ENCODE measurements around the gene MICAL2.
"Not testable (repeated sequence)": the region's sequence is repeated elsewhere in the genome, so short reads cannot be mapped to it uniquely, and the experiment has no call there.

The MICAL2 gene

GRCh38 chr11:12133547-12134235 is 23.3 kb downstream of the MICAL2 start:
- no peak for DNase-seq (ENCODE audit: low read depth, low spot score)

GRCh38 chr11:12134236-12134585 is 23.8 kb downstream of the MICAL2 start:
- no peak for DNase-seq (ENCODE audit: low read depth, low spot score)

- no peak for DNase-seq (ENCODE audit: low read depth, low spot score)
Measured at GRCh38 chr11:12135185-12135584, 24.8 kb downstream of the MICAL2 start.

- no peak for DNase-seq (ENCODE audit: low read depth, low spot score)
Measured at GRCh38 chr11:12137005-12137690, 26.8 kb downstream of the MICAL2 start.

DNA sequence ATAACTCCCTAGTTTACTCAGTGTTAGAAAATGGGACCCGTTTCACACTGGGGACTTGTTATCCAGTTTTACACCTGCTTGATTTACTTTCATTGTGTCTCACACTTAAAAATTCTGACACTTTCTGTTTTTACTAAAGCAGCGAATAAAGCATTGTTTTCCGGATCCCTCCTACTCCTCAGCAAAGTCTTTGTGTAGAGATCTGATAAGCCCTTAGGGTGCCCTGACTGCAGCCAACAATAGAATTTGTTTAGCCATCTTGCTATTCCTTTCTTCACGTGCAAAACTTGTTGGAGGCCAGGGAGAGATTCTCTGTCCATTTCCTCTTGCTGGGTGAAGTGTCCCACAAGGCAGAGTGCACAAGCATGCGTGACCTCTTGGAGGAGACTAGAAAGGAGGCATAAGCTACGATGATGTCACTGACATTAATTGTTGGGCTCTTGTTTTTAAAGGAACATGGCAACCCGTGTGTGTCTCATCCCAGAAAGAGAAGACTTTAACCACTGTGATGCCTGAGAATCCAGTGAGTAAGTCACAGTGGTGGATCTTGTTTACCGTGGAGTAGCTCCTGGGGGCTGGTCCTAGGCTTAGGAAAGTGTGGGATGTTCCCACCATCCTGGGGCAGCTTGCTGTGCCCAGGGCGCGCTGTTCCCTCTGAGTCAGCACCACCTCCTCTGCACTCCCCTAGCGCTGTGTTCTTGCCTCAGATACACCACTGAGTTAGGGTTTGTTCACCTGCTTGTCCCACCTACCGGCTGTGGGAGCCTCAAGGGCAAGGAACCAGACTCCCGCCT is 27.7 kb downstream of the MICAL2 start:
- DNase-seq (ENCODE audit: low read depth, low spot score): no peak

GRCh38 chr11:12139144-12139881 is 28.9 kb downstream of the MICAL2 start:
- DNase-seq (ENCODE audit: low read depth, low spot score): no peak

- DNase-seq (ENCODE audit: low read depth, low spot score): no peak
Measured at GRCh38 chr11:12140186-12140793, 29.9 kb downstream of the MICAL2 start.

DNA sequence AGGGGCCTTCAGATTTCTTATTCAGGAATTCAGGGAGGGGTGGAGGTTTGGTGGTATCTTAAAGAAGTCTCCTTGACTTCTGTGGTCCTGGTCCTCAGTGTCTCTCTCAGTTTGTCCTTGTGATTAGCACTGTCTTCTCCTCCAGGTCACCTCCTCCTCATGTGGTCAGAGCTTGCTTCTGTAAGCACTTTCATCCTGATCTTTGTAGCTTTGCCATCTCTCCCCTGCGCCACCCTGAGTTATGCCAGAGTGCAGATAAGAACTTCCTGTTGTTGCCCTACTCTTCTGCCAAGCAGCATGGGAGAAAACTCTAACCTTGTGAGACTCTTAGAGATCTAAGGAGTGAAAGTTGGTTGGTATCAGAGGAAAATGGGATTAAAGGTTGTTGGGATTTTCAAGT is 30.9 kb downstream of the MICAL2 start:
- DNase-seq (ENCODE audit: low read depth, low spot score): no peak

DNA sequence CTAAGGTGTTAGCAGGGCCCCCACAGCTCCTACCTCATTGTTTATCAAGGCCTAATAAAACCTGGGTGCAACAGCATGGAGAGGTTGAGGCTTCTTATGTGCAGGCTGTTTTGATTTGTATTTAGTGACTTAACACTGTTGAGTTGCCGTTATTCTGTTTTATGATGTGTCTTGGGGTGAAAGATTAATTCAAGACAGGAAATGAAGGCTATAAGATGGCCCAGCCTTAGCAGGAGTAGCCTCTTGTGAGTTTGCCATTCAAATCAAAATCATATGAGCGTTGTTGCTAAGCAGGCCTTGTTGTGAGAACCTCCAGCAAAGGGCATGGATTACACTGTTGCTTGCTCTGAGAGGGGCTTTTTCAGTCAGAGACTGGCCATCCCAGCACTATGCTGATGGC is 31.8 kb downstream of the MICAL2 start:
- DNase-seq (ENCODE audit: low read depth, low spot score): no peak

DNA sequence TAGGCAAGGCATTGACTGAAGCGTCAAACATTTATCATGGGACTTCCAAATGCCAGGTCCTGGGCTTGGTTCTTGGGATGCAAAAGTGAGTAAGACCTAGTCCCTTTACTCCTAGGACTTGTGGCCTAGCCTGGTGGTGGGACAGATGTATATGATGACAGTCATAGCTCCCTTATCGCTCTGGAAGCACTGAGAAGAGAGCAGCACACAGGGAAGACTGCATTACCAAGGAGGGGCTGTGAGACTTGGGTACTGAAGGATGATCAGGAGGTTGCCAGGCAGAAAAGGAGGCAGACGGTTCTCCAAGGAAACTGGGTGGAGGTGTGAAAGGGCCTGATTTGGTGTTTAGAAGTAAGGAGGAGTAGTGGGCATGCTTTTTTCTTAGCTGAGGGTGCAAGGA is 32.5 kb downstream of the MICAL2 start:
- DNase-seq (ENCODE audit: low read depth, low spot score): no peak

GRCh38 chr11:12143461-12144258 is 33.3 kb downstream of the MICAL2 start:
- no peak for DNase-seq (ENCODE audit: low read depth, low spot score)

DNA sequence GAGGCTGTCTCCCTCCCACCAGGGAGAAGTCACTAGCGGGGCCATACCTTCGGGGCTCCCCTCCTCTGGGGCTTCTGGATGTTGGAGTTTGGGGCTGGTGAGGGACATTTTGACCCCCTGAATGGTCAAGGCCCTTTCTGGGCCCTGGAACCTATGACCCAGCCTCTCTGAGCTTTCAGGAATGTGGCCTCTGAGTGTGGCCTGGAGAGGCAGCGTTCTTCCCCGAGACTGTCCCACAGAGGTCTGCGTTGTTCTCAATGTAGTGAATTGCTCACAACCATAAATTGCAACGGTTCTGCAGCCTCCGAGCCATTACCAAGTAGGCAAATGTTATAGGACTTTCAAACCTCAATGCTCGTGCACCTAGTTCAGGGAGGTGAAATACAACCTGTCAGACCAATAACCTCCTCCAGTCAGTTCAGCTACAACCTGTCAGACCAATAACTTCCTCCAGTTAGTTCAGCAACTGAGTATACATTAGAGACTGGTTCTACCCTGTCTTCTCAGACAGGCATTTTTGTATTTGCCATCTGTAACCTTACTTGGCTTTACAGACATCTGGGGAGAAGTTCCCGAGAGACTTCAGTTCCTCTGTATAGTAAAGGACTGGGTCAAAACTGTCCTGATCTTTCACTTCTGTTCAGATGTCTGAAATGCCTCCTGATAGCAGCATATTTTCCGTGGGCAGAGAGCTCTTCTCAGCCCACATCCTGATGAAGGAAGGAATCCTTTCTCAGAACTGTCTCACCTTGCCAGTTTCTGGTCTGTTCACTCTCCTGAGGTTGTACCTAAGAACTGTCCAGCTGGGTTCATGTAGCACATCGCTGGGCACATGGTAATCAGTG is 34.2 kb downstream of the MICAL2 start:
- DNase-seq (ENCODE audit: low read depth, low spot score): no peak

DNA sequence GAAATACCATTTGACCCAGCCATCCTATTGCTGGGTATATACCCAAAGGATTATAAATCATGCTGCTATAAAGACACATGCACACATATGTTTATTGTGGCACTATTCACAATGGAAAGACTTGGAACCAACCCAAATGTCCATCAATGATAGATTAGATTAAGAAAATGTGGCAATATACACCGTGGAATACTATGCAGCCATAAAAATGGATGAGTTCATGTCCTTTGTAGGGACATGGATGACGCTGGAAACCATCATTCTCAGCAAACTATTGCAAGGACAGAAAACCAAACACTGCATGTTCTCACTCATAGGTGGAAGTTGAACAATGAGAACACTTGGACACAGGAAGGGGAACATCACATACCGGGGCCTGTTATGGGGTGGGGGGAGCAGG is 36.3 kb downstream of the MICAL2 start:
- DNase-seq (ENCODE audit: low read depth, low spot score): not testable (repeated sequence)

GRCh38 chr11:12147827-12148226 is 37.4 kb downstream of the MICAL2 start:
- no peak for DNase-seq (ENCODE audit: low read depth, low spot score)

GRCh38 chr11:12148466-12148865 is 38.1 kb downstream of the MICAL2 start:
- DNase-seq (ENCODE audit: low read depth, low spot score): no peak

DNA sequence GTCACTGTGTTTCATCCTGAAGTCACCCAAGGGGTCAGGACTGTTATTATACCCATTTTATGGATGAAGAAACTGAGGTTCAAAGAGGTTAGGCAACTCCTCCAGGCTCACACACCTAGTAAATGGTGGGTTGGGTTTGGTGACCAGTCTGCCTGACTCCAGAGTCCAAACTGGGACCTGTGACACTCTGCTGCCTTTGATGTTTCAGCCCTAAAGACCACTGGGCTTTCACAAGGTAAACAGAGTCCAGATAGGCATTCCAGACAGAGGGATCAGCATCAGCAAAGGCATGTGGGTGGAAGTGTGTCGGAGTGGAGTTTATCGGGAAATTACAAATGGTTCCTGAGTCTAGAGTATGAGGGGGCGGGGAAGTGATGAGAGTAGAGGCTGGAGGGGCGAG is 38.5 kb downstream of the MICAL2 start:
- DNase-seq (ENCODE audit: low read depth, low spot score): no peak

GRCh38 chr11:12149672-12150225 is 39.4 kb downstream of the MICAL2 start:
- no peak for DNase-seq (ENCODE audit: low read depth, low spot score)

GRCh38 chr11:12150831-12151382 is 40.5 kb downstream of the MICAL2 start:
- no peak for DNase-seq (ENCODE audit: low read depth, low spot score)

DNA sequence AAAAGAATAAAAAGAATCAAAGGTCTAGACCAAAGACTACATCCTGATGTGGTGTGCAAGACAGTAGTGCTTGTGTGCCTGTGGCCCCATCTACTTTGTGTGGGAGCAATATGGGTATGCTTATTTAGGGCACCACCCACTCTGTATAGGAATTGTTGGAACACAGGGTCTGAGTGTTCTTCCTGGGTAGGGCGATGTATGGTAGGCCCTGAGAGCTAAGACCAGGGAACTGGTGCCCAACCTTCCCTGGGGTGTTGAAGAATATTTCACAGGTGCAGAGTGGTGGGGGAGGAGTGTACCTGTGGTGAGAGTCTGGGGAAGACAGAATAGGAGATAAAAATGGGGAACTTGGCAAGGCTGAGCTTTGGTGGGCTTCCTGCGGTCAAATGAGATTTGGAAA is 41.9 kb downstream of the MICAL2 start:
- no peak for DNase-seq (ENCODE audit: low read depth, low spot score)
